Bronchial epithelial cell (primary cell): Measurements from ENCODE around the gene PECR. TPM values are rescaled to one million over a fixed set of nuclear protein-coding genes. Genes with fewer than 3 reads are reported as not detected.

Experiments
- DNase-seq: peaks from one replicate; pipeline ENCODE4 v3.0.0-alpha.2; 2010; ENCODE audit warnings: low read depth
- FAIRE-seq: peaks from 2 replicates; lab custom pipeline; 2011; peaks lifted over from hg19 to GRCh38; lab: Jason Lieb, UNC
- H3K27me3 ChIP-seq: 2 replicates; pipeline ENCODE4 v1.5.1; 2011; ENCODE audit warnings: low read length; ENCODE audit not compliant: control insufficient read depth, insufficient read depth
- H3K36me3 ChIP-seq: 2 replicates; pipeline ENCODE4 v1.5.1; 2011; ENCODE audit warnings: low read length; ENCODE audit not compliant: control insufficient read depth, insufficient read depth
- H3K4me3 ChIP-seq: 2 replicates; pipeline ENCODE4 v1.5.1; 2011; ENCODE audit warnings: mild to moderate bottlenecking, low read depth, low read length, control low read depth
- CTCF ChIP-seq: IDR thresholded peaks from 2 replicates; pipeline ENCODE4 v1.5.1; 2011; ENCODE audit warnings: mild to moderate bottlenecking, moderate library complexity, low read length, control low read depth, inconsistent platforms; ENCODE audit not compliant: insufficient read depth, severe bottlenecking
- total RNA-seq: library from RNA; depleted of rRNA; stranded (reverse); fragments of >200 nt; gene quantifications from 2 replicates; pipeline ENCODE4 v1.2.1, GENCODE V29; 2014

The PECR gene
- total RNA-seq, 1 donor from 2014 or later = 21.3 TPM

- no peak for TF ChIP-seq CTCF
- no peak for DNase-seq
- H3K27me3 ChIP-seq = no peaks in the 10 kb centered on the region
- H3K4me3 ChIP-seq = no peak overlapping the region
- no peak for FAIRE-seq
- H3K36me3 ChIP-seq = no peaks in the 10 kb centered on the region
Measured at GRCh38 chr2:216055680-216056079, 25.9 kb downstream of the PECR start.

- no peaks in the 10 kb centered on the region for H3K36me3 ChIP-seq
- no peak for FAIRE-seq
- H3K4me3 ChIP-seq = no peak overlapping the region
- no peak for DNase-seq
- no peak for TF ChIP-seq CTCF
- no peaks in the 10 kb centered on the region for H3K27me3 ChIP-seq
Measured at GRCh38 chr2:216052420-216052819, 29.2 kb downstream of the PECR start.

- FAIRE-seq (no peak), DNase-seq (no peak)
- H3K4me3 ChIP-seq = no peak overlapping the region
- H3K36me3 ChIP-seq = no peaks in the 10 kb centered on the region
- H3K27me3 ChIP-seq = no peaks in the 10 kb centered on the region
- TF ChIP-seq CTCF = no peak
Measured at GRCh38 chr2:216051350-216051749, 30.3 kb downstream of the PECR start.

GRCh38 chr2:216049452-216049851, 32.2 kb downstream of the PECR start:
- FAIRE-seq = no peak
- no peak overlapping the region for H3K4me3 ChIP-seq
- no peak for DNase-seq
- TF ChIP-seq CTCF = no peak
- no peaks in the 10 kb centered on the region for H3K36me3 ChIP-seq
- H3K27me3 ChIP-seq = no peaks in the 10 kb centered on the region

GRCh38 chr2:216047397-216047796, 34.2 kb downstream of the PECR start:
- Histone ChIP-seq H3K36me3 (peaks cover 1% of the 10 kb centered on the region), H3K4me3 (no peak overlapping the region), H3K27me3 (no peaks in the 10 kb centered on the region)
- no peak for FAIRE-seq
- TF ChIP-seq CTCF = no peak
- no peak for DNase-seq

- H3K4me3 ChIP-seq = no peak overlapping the region
- DNase-seq (no peak), FAIRE-seq (no peak)
- peaks cover 1% of the 10 kb centered on the region for H3K36me3 ChIP-seq
- no peak for TF ChIP-seq CTCF
- H3K27me3 ChIP-seq = no peaks in the 10 kb centered on the region
Measured at GRCh38 chr2:216044883-216045486, 36.6 kb downstream of the PECR start.
